ENCODE data around the gene GPA33. TPM values are rescaled to one million over a fixed set of nuclear protein-coding genes. Genes with fewer than 3 reads are reported as not detected.

GPA33 gene
- under 1 TPM; 0.26 to 0.58 TPM for total RNA-seq

GRCh38 chr1:167090314-167090942 lies at the start of gene GPA33:
Gene GPA33, minus strand, starts transcription at chr1:167090377. Its CDS starts 90 bp downstream, at chr1:167090287.
- peak; percentile 91 for ATAC-seq (replicated peaks)
- Mint-ChIP-seq H3K9me3 (peaks cover 3% of the 10 kb centered on the region), H3K27me3 (peaks cover 3% of the 10 kb centered on the region), H3K36me3 (ENCODE audit: low read depth) (no peaks in the 10 kb centered on the region), H3K4me1 (peaks cover 21% of the 10 kb centered on the region), H3K27ac (peak within 1 kb of the TSS; percentile 86), H3K4me3 (peak within 1 kb of the TSS; percentile 55)

- H3K4me1 Mint-ChIP-seq = no peaks in the 10 kb centered on the region
- H3K9me3 Mint-ChIP-seq = no peaks in the 10 kb centered on the region
- H3K27ac Mint-ChIP-seq = no peak overlapping the region
- no peak for ATAC-seq (replicated peaks)
- H3K27me3 Mint-ChIP-seq = peaks cover 13% of the 10 kb centered on the region
- no peak overlapping the region for H3K4me3 Mint-ChIP-seq
- no peaks in the 10 kb centered on the region for H3K36me3 Mint-ChIP-seq (ENCODE audit: low read depth)
Measured at GRCh38 chr1:167138703-167139102, 48.5 kb upstream of the GPA33 start.

GRCh38 chr1:167137793-167138510 lies 47.8 kb upstream of the GPA33 start:
- H3K36me3 Mint-ChIP-seq (ENCODE audit: low read depth) = no peaks in the 10 kb centered on the region

GRCh38 chr1:167137332-167137781 lies 47.2 kb upstream of the GPA33 start:
- H3K36me3 Mint-ChIP-seq (ENCODE audit: low read depth) = no peaks in the 10 kb centered on the region
- no peak overlapping the region for H3K4me3 Mint-ChIP-seq
- no peaks in the 10 kb centered on the region for H3K4me1 Mint-ChIP-seq
- H3K27me3 Mint-ChIP-seq = peaks cover 13% of the 10 kb centered on the region
- no peak overlapping the region for H3K27ac Mint-ChIP-seq
- no peak for ATAC-seq (replicated peaks)
- no peaks in the 10 kb centered on the region for H3K9me3 Mint-ChIP-seq

More at GRCh38 chr1:167137793-167138510, 47.8 kb upstream of the GPA33 start:
- peaks cover 13% of the 10 kb centered on the region for H3K27me3 Mint-ChIP-seq
- H3K27ac Mint-ChIP-seq = no peak overlapping the region
- H3K4me3 Mint-ChIP-seq = no peak overlapping the region
- no peaks in the 10 kb centered on the region for H3K9me3 Mint-ChIP-seq
- no peak for ATAC-seq (replicated peaks)
- H3K4me1 Mint-ChIP-seq = no peaks in the 10 kb centered on the region

- no peaks in the 10 kb centered on the region for H3K9me3 Mint-ChIP-seq
- H3K27me3 Mint-ChIP-seq = peaks cover 16% of the 10 kb centered on the region
- no peak for ATAC-seq (replicated peaks)
- no peaks in the 10 kb centered on the region for H3K4me1 Mint-ChIP-seq
- no peak overlapping the region for H3K4me3 Mint-ChIP-seq
- no peak overlapping the region for H3K27ac Mint-ChIP-seq
- H3K36me3 Mint-ChIP-seq (ENCODE audit: low read depth) = no peaks in the 10 kb centered on the region
Measured at GRCh38 chr1:167136806-167137205, 46.6 kb upstream of the GPA33 start.

- no peak for ATAC-seq (replicated peaks)
- H3K9me3 Mint-ChIP-seq = no peaks in the 10 kb centered on the region
- H3K27ac Mint-ChIP-seq = no peak overlapping the region
- H3K27me3 Mint-ChIP-seq = peaks cover 19% of the 10 kb centered on the region
- H3K4me1 Mint-ChIP-seq = no peaks in the 10 kb centered on the region
- no peak overlapping the region for H3K4me3 Mint-ChIP-seq
- H3K36me3 Mint-ChIP-seq (ENCODE audit: low read depth) = no peaks in the 10 kb centered on the region
Measured at GRCh38 chr1:167136191-167136614, 46.0 kb upstream of the GPA33 start.

GRCh38 chr1:167135281-167135840 lies 45.2 kb upstream of the GPA33 start:
- Mint-ChIP-seq H3K27ac (no peak overlapping the region), H3K36me3 (ENCODE audit: low read depth) (no peaks in the 10 kb centered on the region), H3K4me3 (no peak overlapping the region), H3K9me3 (no peaks in the 10 kb centered on the region), H3K4me1 (no peaks in the 10 kb centered on the region), H3K27me3 (peaks cover 16% of the 10 kb centered on the region)
- no peak for ATAC-seq (replicated peaks)

GRCh38 chr1:167132301-167133010 lies 42.3 kb upstream of the GPA33 start:
- Mint-ChIP-seq H3K27me3 (peaks cover 33% of the 10 kb centered on the region), H3K4me1 (no peaks in the 10 kb centered on the region), H3K9me3 (no peaks in the 10 kb centered on the region), H3K4me3 (no peak overlapping the region), H3K36me3 (ENCODE audit: low read depth) (no peaks in the 10 kb centered on the region), H3K27ac (no peak overlapping the region)
- ATAC-seq (replicated peaks) = no peak

- Mint-ChIP-seq H3K4me3 (no peak overlapping the region), H3K9me3 (no peaks in the 10 kb centered on the region), H3K4me1 (no peaks in the 10 kb centered on the region), H3K27me3 (peaks cover 38% of the 10 kb centered on the region), H3K36me3 (ENCODE audit: low read depth) (no peaks in the 10 kb centered on the region), H3K27ac (no peak overlapping the region)
- ATAC-seq (replicated peaks) = no peak
Measured at GRCh38 chr1:167130829-167131510, 40.8 kb upstream of the GPA33 start.

- Mint-ChIP-seq H3K4me3 (no peak overlapping the region), H3K4me1 (no peaks in the 10 kb centered on the region), H3K9me3 (no peaks in the 10 kb centered on the region), H3K27me3 (peaks cover 42% of the 10 kb centered on the region), H3K36me3 (ENCODE audit: low read depth) (no peaks in the 10 kb centered on the region), H3K27ac (no peak overlapping the region)
- no peak for ATAC-seq (replicated peaks)
Measured at GRCh38 chr1:167128261-167129227, 38.4 kb upstream of the GPA33 start.

GRCh38 chr1:167127661-167128060 lies 37.5 kb upstream of the GPA33 start:
- no peaks in the 10 kb centered on the region for H3K4me1 Mint-ChIP-seq

GRCh38 chr1:167127236-167127635 lies 37.1 kb upstream of the GPA33 start:
- Mint-ChIP-seq H3K27ac (no peak overlapping the region), H3K4me3 (no peak overlapping the region), H3K36me3 (ENCODE audit: low read depth) (no peaks in the 10 kb centered on the region)

More at GRCh38 chr1:167127661-167128060, 37.5 kb upstream of the GPA33 start:
- Mint-ChIP-seq H3K27me3 (peaks cover 42% of the 10 kb centered on the region), H3K4me3 (no peak overlapping the region), H3K27ac (no peak overlapping the region), H3K9me3 (no peaks in the 10 kb centered on the region), H3K36me3 (ENCODE audit: low read depth) (no peaks in the 10 kb centered on the region)
- no peak for ATAC-seq (replicated peaks)

GRCh38 chr1:167126811-167127210 lies 36.6 kb upstream of the GPA33 start:
- H3K4me1 Mint-ChIP-seq = no peaks in the 10 kb centered on the region
- H3K9me3 Mint-ChIP-seq = no peaks in the 10 kb centered on the region
- H3K36me3 Mint-ChIP-seq (ENCODE audit: low read depth) = no peaks in the 10 kb centered on the region
- ATAC-seq (replicated peaks) = no peak
- peaks cover 38% of the 10 kb centered on the region for H3K27me3 Mint-ChIP-seq
- H3K27ac Mint-ChIP-seq = no peak overlapping the region
- no peak overlapping the region for H3K4me3 Mint-ChIP-seq

More at GRCh38 chr1:167127236-167127635, 37.1 kb upstream of the GPA33 start:
- ATAC-seq (replicated peaks) = no peak
- H3K9me3 Mint-ChIP-seq = no peaks in the 10 kb centered on the region
- peaks cover 41% of the 10 kb centered on the region for H3K27me3 Mint-ChIP-seq
- H3K4me1 Mint-ChIP-seq = no peaks in the 10 kb centered on the region
